HG03571 (cell line): Measurements from ENCODE around the gene APOL6.
"Not testable (repeated sequence)": the region's sequence is repeated elsewhere in the genome, so short reads cannot be mapped to it uniquely, and the experiment has no call there.

Experiments
- ATAC-seq: cut with Tn5 transposase; IDR thresholded peaks from one replicate; pipeline ENCODE4 v1.9.1; 2021; ENCODE audit not compliant: unreplicated experiment

APOL6 gene

GRCh38 chr22:35634943-35635540 lies 13.2 kb upstream of the APOL6 start:
- no peak for ATAC-seq

- ATAC-seq: no peak
Measured at GRCh38 chr22:35637254-35637653, 11.0 kb upstream of the APOL6 start.

GRCh38 chr22:35638001-35638400 lies 10.2 kb upstream of the APOL6 start:
- ATAC-seq: no peak

- no peak for ATAC-seq
Measured at GRCh38 chr22:35638410-35638809, 9.8 kb upstream of the APOL6 start.

- no peak for ATAC-seq
Measured at GRCh38 chr22:35641494-35642120, 6.6 kb upstream of the APOL6 start.

- no peak for ATAC-seq
Measured at GRCh38 chr22:35642305-35642741, 5.9 kb upstream of the APOL6 start.

GRCh38 chr22:35643991-35644390 lies 4.3 kb upstream of the APOL6 start:
- no peak for ATAC-seq

GRCh38 chr22:35645646-35646045 lies 2.6 kb upstream of the APOL6 start:
- ATAC-seq: no peak

- ATAC-seq: no peak
Measured at GRCh38 chr22:35649026-35649553, 844 bp downstream of the APOL6 start.

- no peak for ATAC-seq
Measured at GRCh38 chr22:35649636-35650250, 1.5 kb downstream of the APOL6 start.

GRCh38 chr22:35651085-35651484 lies 2.8 kb downstream of the APOL6 start:
- no peak for ATAC-seq

GRCh38 chr22:35653824-35654223 lies 5.6 kb downstream of the APOL6 start:
- ATAC-seq: no peak

GRCh38 chr22:35656284-35656752 lies 8.1 kb downstream of the APOL6 start:
- no peak for ATAC-seq

GRCh38 chr22:35657571-35658312 lies 9.5 kb downstream of the APOL6 start:
- no peak for ATAC-seq

GRCh38 chr22:35660291-35661127 lies 12.3 kb downstream of the APOL6 start:
- no peak for ATAC-seq

- ATAC-seq: no peak
Measured at GRCh38 chr22:35661464-35661863, 13.2 kb downstream of the APOL6 start.

GRCh38 chr22:35662914-35663313 lies 14.7 kb downstream of the APOL6 start:
- no peak for ATAC-seq

- ATAC-seq: no peak
Measured at GRCh38 chr22:35663371-35663770, 15.1 kb downstream of the APOL6 start.

GRCh38 chr22:35664955-35665587 lies 16.8 kb downstream of the APOL6 start:
- no peak for ATAC-seq

GRCh38 chr22:35666699-35667098 lies 18.5 kb downstream of the APOL6 start:
- not testable (repeated sequence) for ATAC-seq
